Measurements from ENCODE around the gene ARL6IP5.
A peak's percentile ranks its signal among the peaks of the same experiment; 100 is the strongest.

ARL6IP5 gene

DNA sequence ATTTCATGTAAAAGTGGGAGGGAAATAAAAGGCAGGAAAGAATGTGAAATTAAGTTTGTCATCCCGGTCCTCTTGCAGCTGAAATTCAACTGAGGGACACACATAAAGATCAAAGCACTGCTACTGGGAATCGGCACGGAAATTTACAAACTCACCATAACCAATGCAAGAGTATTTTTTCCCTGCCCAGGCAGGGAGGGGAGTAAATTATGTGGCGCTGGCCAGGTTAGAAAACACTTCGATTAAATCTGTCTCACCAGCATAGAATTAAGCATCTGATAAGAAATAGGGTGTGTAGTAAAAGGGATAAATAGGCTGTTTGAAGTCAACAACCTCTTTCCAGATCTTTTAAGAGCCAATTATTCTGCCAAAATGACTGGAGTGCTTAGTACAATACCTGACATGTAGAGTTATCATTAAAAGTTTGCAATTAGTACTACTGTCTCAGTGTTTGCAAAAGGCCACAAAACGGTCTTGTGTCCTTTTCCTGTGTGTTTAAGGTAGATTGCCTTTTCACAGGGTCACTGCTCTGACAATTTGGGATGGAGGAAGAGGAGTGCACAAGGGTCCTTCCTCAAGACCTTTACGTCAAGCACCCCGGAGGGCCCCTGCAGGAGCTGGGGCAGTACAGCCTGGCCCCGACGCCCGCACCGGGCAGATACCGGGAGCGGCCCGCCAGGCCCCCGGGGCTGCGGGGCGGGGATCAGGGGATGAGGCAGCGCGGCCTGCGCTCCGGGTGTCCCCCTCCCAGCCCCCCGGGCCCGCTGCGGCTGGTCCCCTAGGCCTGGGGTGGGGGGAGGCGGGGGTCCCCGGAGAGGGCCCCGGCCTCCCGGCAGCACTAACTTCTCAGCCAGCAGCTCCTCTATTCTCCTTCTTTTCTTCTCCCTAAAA, 5.2 kb upstream of the ARL6IP5 start:
- H3K27me3 ChIP-seq (ENCODE audit: insufficient read depth, low read depth): no peaks in the 10 kb centered on the region
- H3K4me1 ChIP-seq (ENCODE audit: low read depth, poor library complexity, severe bottlenecking): peaks cover 62% of the 10 kb centered on the region
- peaks cover 38% of the 10 kb centered on the region for H3K79me2 ChIP-seq (ENCODE audit: insufficient read depth, low read depth)
- peak overlapping the region; percentile 89 for H3K4me2 ChIP-seq
- no peak overlapping the region for H2AFZ ChIP-seq (ENCODE audit: low read depth)
- TF ChIP-seq, protein P1, sequence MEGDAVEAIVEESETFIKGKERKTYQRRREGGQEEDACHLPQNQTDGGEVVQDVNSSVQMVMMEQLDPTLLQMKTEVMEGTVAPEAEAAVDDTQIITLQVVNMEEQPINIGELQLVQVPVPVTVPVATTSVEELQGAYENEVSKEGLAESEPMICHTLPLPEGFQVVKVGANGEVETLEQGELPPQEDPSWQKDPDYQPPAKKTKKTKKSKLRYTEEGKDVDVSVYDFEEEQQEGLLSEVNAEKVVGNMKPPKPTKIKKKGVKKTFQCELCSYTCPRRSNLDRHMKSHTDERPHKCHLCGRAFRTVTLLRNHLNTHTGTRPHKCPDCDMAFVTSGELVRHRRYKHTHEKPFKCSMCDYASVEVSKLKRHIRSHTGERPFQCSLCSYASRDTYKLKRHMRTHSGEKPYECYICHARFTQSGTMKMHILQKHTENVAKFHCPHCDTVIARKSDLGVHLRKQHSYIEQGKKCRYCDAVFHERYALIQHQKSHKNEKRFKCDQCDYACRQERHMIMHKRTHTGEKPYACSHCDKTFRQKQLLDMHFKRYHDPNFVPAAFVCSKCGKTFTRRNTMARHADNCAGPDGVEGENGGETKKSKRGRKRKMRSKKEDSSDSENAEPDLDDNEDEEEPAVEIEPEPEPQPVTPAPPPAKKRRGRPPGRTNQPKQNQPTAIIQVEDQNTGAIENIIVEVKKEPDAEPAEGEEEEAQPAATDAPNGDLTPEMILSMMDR (conservative IDR thresholded peaks at IDR 0.05; ENCODE audit: low read depth, low read length): no peak
- H3K27ac ChIP-seq: peak overlapping the region; percentile 36; the same call in 1 of the 2 replicates
- H4K20me1 ChIP-seq (ENCODE audit: insufficient read depth): no peaks in the 10 kb centered on the region
- H3K4me3 ChIP-seq (IDR thresholded peaks at IDR 0.05; ENCODE audit: insufficient read depth, low read depth, low read length): no peak overlapping the region
- H3K36me3 ChIP-seq (ENCODE audit: insufficient read depth): no peaks in the 10 kb centered on the region
- peak overlapping the region; percentile 69 for H3K9ac ChIP-seq

DNA sequence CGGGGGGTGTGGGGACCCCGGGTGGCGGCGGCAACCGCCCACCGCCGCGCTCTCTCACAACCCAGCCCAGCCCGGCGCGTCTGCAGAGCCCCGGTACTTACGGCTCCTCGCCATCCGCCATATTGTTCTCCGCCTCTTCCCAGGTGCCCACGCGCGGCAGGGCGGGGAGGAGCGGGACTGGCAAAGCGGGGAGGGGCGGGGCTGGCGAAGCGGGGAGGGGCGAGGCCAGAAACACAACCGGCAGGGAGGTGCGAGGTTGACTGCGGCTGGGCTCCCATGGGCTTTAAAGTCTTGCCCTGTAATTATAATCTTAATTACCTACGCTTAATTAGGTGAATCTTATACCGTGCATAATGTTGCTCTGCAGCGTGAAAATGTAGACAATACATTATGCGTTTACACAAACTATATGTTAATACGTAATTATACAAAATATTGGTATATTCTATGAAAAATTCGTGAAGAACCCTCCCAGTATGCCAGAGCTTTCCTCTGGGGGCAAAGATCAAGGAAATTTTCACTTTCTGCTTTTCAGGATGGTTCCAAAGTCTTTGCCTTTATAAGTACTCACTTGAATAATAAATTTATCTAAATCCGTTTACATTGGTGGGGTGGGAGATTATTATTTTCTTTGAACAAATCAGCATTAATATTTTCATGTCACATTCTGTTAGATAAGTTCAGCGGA, 4.4 kb upstream of the ARL6IP5 start, which contains the start of gene UBA3:
Gene UBA3, minus strand, starts transcription at position 133 of the 688 bp plus-strand sequence. Its CDS starts 12 bp downstream, at position 121.
- H3K36me3 ChIP-seq (ENCODE audit: insufficient read depth): no peaks in the 10 kb centered on the region
- H3K27ac ChIP-seq: peak within 1 kb of the TSS; percentile 36; the same call in 1 of the 2 replicates
- H4K20me1 ChIP-seq (ENCODE audit: insufficient read depth): no peaks in the 10 kb centered on the region
- H3K27me3 ChIP-seq (ENCODE audit: insufficient read depth, low read depth): no peaks in the 10 kb centered on the region
- H3K4me2 ChIP-seq: peak within 1 kb of the TSS; percentile 95
- peak within 1 kb of the TSS; percentile 69 for H3K9ac ChIP-seq
- peaks cover 63% of the 10 kb centered on the region for H3K4me1 ChIP-seq (ENCODE audit: low read depth, poor library complexity, severe bottlenecking)
- no peak within 1 kb of the TSS for H3K4me3 ChIP-seq (IDR thresholded peaks at IDR 0.05; ENCODE audit: insufficient read depth, low read depth, low read length)
- no peak within 1 kb of the TSS for H2AFZ ChIP-seq (ENCODE audit: low read depth)
- peaks cover 44% of the 10 kb centered on the region for H3K79me2 ChIP-seq (ENCODE audit: insufficient read depth, low read depth)
- TF ChIP-seq, protein P1 (conservative IDR thresholded peaks at IDR 0.05; ENCODE audit: low read depth, low read length): no peak

DNA sequence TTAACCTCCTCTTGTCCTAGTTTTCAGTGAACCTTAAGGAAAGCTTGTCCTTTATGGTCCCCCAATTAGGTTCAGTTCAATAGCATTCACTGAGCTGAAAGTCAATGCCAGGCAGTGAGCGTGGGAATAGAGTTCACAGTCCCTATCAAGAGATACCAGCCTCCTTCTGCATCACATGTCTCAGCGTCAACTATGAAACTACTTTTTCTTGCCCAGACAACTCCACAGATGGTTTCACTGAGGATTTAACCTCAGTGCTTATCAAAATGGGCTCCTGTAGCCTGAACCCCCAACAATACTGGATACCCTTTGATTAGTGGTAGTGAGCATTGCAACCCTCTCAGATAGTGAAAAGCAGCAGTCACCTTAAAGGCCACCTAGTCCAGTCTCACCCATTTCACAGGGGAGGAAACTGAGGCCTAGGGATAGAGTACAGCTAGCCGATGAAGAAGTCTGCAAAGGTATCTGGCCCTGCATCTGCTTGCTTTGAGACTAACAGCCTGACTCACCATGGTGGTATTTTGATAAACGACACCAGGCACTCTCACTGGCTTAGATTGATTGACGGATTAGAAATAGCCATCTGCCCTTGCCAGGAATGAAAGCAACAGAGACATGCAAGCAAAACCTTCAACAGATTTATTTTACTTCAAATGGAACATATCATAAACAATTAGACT, 3.0 kb upstream of the ARL6IP5 start:
- Histone ChIP-seq H2AFZ (ENCODE audit: low read depth) (peak overlapping the region; percentile 14; the same call in 1 of the 2 replicates), H3K4me3 (IDR thresholded peaks at IDR 0.05; ENCODE audit: insufficient read depth, low read depth, low read length) (no peak overlapping the region), H3K27me3 (ENCODE audit: insufficient read depth, low read depth) (no peaks in the 10 kb centered on the region), H3K9ac (no peak overlapping the region), H3K79me2 (ENCODE audit: insufficient read depth, low read depth) (peaks cover 55% of the 10 kb centered on the region), H3K27ac (peak overlapping the region; percentile 78), H4K20me1 (ENCODE audit: insufficient read depth) (no peaks in the 10 kb centered on the region), H3K36me3 (ENCODE audit: insufficient read depth) (no peaks in the 10 kb centered on the region), H3K4me1 (ENCODE audit: low read depth, poor library complexity, severe bottlenecking) (peaks cover 59% of the 10 kb centered on the region), H3K4me2 (peak overlapping the region; percentile 92)
- TF ChIP-seq, protein P1 (conservative IDR thresholded peaks at IDR 0.05; ENCODE audit: low read depth, low read length): no peak

DNA sequence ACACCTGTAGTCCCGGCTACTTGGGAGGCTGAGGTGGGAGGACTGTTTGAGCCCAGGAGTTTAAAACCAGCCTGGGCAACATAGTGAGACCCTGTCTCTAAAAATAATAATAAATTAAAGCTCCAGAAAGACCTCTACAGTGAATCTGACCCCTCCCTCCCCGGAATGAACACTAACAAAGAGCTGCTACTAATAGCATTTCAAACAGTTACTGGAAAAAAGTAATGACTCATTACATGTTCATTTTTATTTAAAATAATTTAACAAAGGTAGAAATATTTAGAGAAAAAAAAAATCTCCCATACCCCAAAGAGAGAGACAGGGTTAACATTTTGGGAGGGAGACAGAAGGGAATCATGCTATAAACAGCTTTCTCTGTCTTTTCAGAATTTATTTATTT, 2.4 kb upstream of the ARL6IP5 start:
- no peak overlapping the region for H3K4me3 ChIP-seq (IDR thresholded peaks at IDR 0.05; ENCODE audit: insufficient read depth, low read depth, low read length)
- peaks cover 55% of the 10 kb centered on the region for H3K79me2 ChIP-seq (ENCODE audit: insufficient read depth, low read depth)
- no peaks in the 10 kb centered on the region for H3K36me3 ChIP-seq (ENCODE audit: insufficient read depth)
- TF ChIP-seq, protein P1 (conservative IDR thresholded peaks at IDR 0.05; ENCODE audit: low read depth, low read length): no peak
- peak overlapping the region; percentile 92 for H3K4me2 ChIP-seq
- peak overlapping the region; percentile 78 for H3K27ac ChIP-seq
- peak overlapping the region; percentile 14; the same call in 1 of the 2 replicates for H2AFZ ChIP-seq (ENCODE audit: low read depth)
- H3K4me1 ChIP-seq (ENCODE audit: low read depth, poor library complexity, severe bottlenecking): peaks cover 63% of the 10 kb centered on the region
- H3K9ac ChIP-seq: peak overlapping the region; percentile 20; the same call in 1 of the 2 replicates
- no peaks in the 10 kb centered on the region for H3K27me3 ChIP-seq (ENCODE audit: insufficient read depth, low read depth)
- no peaks in the 10 kb centered on the region for H4K20me1 ChIP-seq (ENCODE audit: insufficient read depth)

Data from KMS-11 (cell line).